GM21528 (cell line): ENCODE measurements around the gene RRP9.
"Not testable (repeated sequence)": the region's sequence is repeated elsewhere in the genome, so short reads cannot be mapped to it uniquely, and the experiment has no call there.

Source experiments
- ATAC-seq: cut with Tn5 transposase; IDR thresholded peaks from one replicate; pipeline ENCODE4 v1.9.1; 2021; ENCODE audit warnings: mild to moderate bottlenecking, moderate library complexity; ENCODE audit not compliant: unreplicated experiment, low FRiP score

Gene RRP9

GRCh38 chr3:51916418-51916817 lies 25.3 kb downstream of the RRP9 start:
- no peak for ATAC-seq

GRCh38 chr3:51908026-51908425 lies 33.7 kb downstream of the RRP9 start:
- ATAC-seq, result no peak

GRCh38 chr3:51904034-51904823 lies 37.5 kb downstream of the RRP9 start:
- ATAC-seq, result no peak

GRCh38 chr3:51902361-51902760 lies 39.3 kb downstream of the RRP9 start:
- ATAC-seq, result not testable (repeated sequence)

- ATAC-seq, result not testable (repeated sequence)
Measured at GRCh38 chr3:51900043-51900442, 41.7 kb downstream of the RRP9 start.

- ATAC-seq, result no peak
Measured at GRCh38 chr3:51897391-51897790, 44.3 kb downstream of the RRP9 start.

GRCh38 chr3:51896607-51897305 lies 44.9 kb downstream of the RRP9 start:
- ATAC-seq, result no peak

GRCh38 chr3:51894939-51895338 lies 46.8 kb downstream of the RRP9 start:
- ATAC-seq, result no peak

- ATAC-seq, result no peak
Measured at GRCh38 chr3:51894391-51894790, 47.3 kb downstream of the RRP9 start.

- ATAC-seq, result no peak
Measured at GRCh38 chr3:51891242-51892039, 50.3 kb downstream of the RRP9 start.

- ATAC-seq, result no peak
Measured at GRCh38 chr3:51888463-51889105, 53.1 kb downstream of the RRP9 start.

GRCh38 chr3:51887620-51888019 lies 54.1 kb downstream of the RRP9 start:
- ATAC-seq, result no peak

GRCh38 chr3:51886447-51886846 lies 55.3 kb downstream of the RRP9 start:
- ATAC-seq, result no peak
